Measurements from ENCODE around the gene PSKH1.
"Not testable (repeated sequence)": the region's sequence is repeated elsewhere in the genome, so short reads cannot be mapped to it uniquely, and the experiment has no call there.

The PSKH1 gene

DNA sequence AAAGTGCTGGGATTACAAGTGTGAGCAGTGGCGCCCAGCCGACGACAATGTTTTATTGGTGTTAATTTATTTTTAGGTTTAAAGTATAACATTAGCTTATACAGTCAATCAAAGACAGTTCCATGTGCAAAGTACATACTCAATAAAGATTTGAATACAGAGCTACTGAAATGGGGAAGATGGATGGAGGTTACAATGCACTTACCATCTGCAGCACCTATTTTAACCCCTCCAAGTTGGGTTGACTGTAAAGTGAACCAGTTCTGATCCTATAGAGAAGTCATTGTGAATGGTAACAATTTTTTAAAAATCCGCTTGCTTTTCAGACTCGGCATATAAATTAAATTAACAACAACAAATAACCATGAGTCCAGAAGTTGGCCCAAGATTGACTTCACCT lies 679 bp upstream of the PSKH1 start:
- no peak for DNase-seq

DNA sequence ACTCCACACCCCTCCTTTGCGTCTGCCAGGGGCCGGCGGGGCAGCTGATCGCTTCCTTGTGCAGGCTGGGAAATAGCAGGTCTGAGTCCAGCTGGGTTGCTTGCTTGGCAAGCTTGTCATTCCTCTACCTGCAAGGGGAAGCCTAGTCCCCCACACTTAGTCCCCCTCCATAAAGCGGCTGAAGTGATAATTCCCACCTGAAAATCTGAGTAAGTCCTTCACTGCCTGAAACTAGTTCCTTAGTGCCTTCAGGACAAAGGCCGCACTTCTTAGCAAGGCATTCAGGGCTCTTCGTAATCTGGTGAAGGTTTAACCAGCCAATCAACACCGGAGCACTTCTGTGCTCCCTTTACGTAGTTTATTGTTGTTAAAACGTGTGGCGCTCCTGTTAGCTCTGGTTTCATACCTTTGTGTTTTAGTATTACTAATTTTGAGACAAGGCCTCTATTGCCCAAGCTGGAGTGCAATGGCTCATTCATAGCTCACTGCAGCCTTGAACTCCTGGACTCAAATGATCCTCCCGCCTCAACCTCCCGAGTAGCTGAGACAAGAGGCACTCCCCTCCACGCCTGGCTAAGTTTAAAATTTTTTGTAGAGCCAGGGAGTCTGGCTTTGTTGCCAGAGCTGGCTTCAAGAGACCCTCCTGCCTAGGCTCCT lies 817 bp downstream of the PSKH1 start:
- no peak for DNase-seq

DNA sequence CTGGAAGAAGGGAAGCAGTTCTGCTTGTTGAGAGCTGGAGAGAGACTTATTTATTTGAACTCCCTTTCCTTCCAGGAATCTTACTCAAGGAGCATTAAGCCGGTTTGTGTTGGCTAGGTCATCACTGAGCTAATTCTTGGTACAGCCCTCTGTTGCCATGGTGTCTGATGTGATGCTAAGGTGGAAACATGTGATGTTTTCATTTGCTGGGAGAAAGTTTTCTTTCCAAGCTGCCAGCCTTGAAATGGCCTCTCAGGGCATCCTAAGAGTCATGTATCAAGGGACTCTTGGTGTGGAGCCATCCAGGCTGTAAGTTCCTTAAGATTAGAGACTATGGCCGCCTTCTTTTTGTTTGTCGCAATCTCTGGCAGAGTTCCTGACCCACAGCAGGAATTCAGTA lies 4.2 kb downstream of the PSKH1 start:
- DNase-seq: no peak

DNA sequence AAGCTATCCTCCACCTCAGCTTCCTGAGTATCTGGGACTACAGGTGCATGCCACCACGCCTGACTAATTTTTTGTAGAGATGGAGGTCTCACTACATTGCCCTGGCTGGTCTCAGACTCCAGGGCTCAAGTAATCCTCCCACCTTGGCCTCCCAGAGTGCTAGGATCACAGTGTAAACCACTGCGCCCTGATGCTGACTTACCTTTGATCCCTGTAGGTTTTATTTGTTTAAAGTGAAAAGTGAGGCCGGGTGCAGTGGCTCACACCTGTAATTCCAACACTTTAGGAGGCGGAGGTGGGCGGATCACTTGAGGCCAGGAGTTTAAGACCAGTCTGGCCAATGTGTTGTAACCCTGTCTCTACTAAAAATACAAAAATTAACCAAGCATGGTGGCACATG lies 8.7 kb downstream of the PSKH1 start:
- no peak for DNase-seq

DNA sequence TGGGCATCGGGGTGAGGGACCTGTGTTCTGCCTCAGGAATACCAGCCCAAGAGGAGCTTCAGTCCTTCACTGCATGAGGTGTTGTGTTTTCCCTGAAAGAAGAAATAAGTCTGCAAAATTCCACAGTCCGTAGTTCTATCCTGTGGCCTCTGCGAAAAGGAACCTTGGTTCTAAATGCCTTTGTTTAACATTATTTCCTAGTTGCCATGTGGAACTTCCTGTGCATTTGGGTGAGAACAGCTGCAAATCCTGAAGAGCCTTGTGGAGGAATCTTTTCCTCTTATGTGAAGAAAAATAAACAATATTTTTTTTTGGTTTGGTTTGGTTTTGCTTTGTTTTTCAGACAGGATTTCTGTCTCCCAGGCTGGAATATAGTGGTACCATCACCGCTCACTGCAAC lies 9.8 kb downstream of the PSKH1 start:
- DNase-seq: no peak

DNA sequence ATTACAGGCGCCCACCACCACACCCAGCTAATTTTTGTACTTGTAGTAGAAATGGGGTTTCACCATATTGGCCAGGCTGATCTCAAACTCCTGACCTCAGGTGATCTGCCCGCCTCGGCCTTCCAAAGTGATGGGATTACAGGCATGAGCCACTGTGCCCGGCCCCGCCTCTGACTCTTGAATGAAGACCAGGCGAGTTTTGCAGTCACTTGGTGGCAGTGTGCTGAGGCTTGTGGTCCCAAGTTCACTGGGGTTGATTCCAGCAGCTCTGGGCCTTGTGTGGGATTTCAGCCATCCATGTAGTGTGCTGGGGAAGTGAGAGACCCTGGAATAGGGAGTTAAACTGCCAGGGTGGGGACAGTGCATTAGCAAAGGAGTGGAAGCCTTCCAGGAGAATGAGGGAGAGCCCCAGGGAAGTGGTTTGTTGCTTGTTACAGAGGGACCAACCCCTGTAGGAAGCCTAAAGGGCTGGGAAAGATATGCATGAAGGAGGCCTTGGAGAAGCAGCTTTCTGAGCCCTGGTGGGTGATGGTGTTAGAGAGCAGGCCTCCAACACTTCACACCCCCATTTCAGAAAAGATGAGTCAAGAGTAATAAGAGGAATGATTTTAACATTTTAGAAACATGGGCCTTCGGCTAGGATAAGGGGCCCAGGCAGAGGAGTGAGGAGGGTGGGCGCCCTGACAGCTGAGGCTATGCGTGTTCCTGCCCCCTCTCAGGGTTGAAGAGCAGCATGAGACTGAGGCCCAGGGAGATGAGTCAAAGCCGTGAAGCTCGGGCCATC lies 14.5 kb downstream of the PSKH1 start:
- no peak for DNase-seq

DNA sequence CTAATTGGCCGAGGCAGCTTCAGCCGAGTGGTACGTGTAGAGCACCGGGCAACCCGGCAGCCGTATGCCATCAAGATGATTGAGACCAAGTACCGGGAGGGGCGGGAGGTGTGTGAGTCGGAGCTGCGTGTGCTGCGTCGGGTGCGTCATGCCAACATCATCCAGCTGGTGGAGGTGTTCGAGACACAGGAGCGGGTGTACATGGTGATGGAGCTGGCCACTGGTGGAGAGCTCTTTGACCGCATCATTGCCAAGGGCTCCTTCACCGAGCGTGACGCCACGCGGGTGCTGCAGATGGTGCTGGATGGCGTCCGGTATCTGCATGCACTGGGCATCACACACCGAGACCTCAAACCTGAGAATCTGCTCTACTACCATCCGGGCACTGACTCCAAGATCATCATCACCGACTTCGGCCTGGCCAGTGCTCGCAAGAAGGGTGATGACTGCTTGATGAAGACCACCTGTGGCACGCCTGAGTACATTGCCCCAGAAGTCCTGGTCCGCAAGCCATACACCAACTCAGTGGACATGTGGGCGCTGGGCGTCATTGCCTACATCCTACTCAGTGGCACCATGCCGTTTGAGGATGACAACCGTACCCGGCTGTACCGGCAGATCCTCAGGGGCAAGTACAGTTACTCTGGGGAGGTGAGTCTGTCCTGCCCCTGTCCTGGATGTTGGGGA lies 16.1 kb downstream of the PSKH1 start:
- no peak for DNase-seq

DNA sequence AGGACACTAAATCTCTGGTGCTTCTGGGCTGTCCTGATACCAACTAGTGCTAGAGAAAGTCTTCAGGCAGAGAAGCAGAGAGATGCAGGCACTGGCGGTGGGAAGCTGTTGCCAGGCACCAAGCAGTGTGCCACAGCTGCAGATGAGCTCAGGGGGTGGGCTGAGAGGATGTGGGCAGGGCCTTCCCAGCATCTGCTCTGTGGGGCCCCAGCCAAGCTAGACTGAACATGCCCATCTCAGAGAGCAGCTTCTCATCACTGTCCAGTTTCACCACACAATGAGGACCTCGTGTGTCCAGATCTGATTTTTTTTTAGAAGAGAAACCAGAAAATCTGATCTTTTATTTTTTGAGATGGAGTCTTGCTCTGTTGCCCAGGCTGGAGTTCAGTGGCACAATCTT lies 17.1 kb downstream of the PSKH1 start:
- no peak for DNase-seq

DNA sequence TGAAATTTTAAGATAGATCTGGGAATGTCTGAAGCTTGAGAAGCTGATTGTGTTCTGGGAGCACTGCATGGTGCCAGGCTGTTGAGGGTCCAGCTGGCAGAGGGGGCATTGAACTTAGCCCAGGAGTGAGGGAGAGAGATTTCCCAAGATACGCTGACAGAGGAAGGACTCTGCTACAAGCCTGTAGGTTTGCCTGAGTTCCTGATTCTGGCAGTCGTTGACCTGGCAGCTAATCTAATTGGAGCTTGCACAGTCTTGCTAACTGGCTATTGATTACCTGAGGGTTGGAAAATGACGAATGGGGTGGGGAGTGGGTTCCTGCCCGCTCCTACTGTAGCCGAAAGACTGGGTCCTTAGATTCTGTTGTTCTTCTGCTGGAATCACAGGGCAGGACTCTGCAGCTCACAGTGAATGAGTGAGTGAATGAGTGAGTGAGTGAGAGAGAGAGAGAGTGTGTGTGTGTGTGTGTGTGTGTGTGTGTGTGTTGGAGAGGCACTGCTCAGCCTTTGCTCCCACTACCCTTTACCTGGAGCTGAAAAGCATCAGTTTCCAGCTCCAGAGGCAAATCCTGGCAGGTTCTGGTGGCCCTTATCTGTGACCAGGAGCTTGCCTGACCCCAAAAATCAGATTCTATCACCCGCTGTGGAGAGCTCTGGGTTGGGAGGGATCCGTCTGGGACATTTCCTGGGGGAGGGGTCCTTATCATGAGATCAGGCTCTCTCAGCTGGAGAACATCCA lies 21.9 kb downstream of the PSKH1 start:
- no peak for DNase-seq

DNA sequence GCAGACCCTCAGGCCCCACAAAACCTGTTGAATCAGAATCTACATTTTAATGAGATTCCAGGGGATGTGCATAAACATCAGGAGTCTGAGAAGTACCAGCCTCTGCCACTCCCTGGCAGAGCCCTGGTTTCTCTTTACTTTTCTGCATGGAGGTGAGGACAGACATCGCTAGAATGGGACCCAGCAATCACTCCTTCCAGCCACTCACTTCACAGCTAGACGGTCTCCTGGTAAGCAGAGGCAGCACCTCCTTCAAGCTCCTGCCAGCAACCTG lies 22.4 kb downstream of the PSKH1 start:
- DNase-seq: not testable (repeated sequence)

DNA sequence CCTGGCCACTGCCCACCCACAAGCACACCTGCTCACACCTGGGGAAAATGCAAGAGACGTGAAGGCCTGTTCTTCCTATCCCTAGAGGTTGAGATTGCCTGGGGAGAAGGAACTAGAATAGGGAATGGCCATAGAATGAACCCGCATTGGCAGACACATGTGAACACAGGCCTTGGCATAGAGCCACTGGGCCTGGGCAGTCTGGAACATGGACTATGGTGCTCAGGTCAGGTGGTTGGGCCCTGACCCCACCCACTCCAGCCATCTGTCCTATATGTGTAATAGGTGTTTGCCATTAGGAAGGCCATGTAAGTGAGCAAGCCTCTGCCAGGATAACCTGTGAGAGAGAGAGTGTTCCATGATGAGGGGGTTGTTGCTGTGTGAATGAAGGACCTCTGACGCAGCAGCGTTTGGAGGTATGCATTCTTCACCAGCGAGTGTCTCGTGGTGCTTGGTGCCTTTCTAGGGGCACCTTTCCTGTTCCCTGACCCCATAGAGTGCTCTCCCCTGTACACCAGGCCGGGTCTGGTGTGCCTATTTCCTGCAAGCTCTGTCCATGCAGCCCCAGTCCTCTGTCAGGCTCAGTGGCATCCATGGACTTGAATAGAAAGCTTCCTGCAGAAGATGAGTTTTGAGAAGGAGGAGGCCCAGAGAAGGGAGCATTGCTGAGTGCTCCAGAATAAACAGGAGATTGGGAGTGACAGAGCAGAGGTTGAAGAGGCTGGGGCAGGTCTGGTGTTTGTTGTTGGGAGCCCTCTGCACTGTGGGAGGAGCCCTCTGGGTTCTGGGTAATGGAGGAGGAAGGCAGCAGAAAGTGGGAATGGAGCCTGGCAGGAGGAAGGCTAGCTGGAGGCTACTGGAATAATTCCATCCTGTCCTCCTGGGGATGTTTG lies 23.0 kb downstream of the PSKH1 start:
- no peak for DNase-seq

DNA sequence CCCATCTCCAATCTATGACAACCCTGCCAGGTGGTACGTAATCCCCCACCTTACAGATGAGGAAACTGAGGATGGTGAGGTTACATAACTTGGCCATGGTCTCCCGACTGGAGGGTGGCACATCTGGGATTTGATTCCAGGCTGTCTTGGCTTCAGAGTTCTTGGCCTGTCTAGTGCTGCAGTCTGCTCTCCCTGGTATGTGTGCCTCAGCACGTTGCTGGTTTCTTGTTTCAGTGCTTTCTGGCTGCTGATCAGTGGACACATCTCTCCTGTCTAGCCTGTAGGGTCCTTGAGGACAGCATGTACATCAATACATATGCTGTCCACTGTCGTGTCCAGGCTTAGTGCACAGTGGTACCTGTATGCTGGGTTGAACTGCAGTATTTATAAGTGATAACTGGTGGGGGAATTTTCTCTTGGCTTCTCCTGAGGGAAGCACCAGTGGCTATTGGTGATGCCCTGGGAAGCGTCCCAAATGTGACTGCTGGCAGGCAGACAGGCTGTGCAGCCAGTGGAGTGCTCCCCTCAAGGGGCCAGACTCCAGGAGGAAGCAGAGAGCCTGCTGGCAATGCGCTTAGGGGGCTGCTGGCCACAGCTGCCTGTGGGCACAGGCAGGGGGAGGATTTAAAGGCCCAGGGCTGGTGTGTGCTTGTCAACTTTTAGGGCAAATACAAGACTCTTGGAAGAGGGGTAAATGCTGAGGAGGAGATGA lies 24.2 kb downstream of the PSKH1 start:
- no peak for DNase-seq

DNA sequence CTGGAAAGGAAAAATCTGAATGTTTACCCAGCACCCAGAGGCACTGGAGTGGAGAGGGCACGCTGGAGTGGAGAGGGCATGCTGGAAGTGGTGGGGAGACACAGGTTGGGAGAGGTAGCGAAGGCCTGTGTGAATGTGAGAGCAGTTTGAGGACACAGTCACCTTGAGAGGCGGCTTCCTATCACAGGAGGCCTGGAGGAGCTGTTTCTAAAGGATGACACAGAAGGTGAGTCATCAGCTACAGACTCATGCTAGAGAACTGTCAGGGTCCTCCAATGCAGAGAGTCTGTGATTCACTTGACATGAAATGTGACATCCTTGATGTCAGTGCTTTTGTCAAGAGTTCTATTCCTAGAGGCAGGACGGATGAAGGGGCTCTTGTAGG lies 24.8 kb downstream of the PSKH1 start:
- DNase-seq: no peak

DNA sequence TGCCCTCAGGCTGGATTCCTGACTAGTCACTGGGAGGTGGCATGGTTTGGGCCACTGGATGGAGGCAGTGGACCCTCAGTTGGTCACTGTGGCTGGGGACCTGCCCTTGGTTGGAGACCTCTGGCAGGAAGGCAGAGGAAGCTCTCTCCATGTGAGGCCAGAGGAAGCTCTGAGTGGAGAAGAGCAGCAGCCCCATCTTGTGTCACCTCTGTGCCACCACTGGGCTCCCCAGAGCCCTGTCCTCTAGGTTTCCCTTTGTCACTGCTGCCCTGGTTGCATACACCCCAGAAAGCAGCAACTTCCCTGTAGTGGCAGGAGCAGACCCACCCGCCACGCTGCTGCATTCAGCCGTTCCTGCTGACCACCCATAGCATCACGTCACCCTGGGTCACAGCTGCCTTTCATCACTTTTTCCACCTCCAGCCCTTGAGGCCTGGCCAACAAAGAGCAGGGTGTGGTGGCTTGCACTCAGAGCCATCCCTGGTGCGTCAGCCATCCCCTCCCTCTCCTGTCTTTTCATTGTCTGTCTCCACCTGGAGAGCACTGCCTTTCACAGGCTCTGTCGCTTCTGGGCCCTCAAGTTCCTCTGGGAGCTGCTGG lies 26.7 kb downstream of the PSKH1 start:
- no peak for DNase-seq

DNA sequence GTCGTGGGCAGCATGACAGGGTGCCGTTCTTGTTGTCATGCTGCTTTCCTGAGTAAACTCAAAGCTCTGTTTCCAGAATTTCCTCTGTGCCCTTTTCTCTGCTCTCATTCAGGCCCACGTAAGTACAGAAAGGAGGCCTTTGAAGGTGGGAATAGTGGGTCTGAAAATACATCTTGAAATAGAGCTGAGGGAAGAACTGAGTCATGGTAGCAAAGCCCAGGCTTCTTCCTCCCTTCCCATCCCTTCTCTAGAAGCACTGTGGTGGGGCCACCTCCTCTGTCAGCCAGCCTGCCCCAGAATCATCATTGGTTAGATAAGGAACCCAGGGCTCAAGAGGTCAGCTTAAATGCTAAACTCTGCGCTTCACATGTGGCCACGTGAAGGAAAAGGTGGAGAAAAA lies 29.2 kb downstream of the PSKH1 start:
- DNase-seq: no peak

DNA sequence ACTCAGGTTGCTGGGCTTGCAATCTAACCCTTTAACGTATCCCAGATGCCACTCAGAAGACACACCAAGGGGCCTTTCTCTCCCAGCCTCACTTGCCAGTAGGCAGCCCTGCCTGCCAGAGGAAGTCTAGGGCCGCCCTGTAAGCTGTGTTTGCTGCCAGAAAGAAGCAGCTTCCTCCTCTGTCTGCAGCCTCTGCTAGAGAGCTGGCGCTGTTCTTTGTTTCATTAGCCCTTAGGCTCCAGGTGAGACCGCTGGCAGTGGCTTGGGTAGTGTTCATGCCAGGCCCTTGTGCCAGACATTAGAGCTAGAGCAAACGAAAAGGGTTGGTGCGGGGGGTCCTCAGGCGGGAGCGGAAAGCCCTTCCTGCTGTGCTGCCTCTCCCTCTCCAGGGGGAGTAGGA lies 29.7 kb downstream of the PSKH1 start:
- DNase-seq: no peak

DNA sequence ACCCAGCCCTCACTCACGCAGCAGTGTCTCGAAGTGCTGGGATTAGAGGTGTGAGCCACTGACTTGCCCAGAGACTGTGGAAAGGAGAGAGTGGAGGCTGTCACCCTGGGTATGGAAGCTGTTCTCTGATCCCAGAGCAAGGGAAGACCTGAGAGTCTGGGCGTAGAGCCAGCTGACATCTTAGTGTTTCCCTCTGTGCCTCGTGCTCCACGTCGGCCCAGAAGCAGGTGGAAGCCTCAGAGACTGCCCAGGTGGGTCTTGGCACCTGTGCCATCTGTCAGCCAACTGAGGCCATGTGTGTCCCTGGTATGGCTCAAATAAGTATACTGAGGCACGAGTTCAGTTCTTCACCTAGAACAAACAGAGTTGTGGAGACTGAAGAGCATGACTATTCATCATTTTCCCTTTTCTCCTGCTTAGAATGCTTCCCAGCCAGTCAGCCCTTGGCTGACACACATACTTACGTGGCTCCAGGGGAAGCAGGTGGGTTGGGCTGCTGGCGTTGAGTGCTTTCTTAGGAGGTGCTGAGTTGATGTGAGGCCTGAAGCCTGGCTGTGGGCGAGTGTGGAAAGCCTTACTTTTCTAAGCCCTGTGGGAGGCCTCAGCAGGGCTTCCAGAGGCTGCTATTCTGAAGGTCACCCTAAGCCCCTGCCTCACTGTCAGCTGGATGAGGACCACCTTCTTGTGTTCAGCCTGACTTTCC lies 30.5 kb downstream of the PSKH1 start:
- no peak for DNase-seq

DNA sequence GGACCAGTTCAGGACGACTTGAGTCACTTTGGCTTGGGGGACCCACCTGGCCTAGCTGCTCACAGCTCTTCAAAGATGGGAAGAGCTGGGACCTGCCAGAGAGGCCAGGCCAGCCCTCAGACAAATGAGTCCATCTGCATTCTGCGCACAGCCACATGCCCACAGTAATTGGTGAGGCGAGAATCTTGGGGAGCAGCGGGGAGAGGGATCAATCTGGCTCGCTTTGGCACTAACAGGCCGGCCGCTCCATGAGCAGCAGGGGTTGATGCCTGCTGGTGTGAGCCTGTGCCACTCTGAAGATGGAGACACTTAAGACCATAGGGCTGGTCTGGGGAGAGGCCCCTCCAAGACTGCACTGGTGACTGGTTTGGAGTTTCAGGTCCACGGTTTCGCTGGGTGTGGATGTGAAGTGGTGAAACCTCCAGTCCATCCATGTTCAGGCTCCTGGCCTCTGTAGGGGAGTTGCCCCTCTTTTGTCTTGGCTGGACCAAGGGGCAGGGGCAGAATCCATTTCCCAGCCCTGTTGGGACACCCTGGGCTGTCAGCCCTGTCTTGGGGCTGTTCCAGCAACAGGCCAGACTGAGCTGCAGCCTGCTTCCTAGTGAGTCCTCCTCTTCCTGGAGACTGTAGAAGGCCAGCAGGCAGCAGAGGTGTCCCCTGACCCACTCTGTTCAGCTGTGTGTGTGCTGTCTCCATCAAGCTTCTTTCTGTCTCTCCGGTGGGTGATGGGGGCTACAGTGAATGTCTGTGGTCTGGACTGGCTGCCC lies 31.3 kb downstream of the PSKH1 start:
- DNase-seq: no peak

DNA sequence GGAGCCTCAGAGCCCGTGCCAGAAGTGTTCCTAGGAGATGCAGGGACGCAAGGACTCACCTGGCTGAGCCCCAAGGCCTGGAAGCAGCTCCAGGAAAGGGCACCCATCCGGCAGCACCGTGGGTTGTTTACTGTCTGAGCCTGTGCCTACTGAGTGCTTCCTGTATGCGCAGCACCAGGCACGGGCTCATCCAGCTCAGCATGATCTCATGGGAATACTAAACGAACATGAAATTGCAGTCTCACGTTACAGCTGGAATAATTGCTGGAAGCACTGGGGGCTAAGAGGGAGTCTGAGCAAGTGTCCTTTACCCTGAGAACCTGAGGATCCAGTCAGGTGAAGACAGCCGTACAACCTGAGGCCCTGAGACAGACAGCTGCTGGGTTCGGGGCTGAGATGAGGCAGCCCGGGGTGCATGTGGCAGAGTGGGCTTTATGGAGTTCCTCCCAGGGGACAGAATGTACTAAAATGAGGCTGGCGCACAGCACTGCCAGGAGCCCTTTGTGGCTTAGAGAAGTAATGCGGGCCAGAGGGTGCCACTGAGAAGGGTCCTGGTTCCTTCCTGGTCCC lies 33.2 kb downstream of the PSKH1 start:
- peak; percentile 46 for DNase-seq
